Thyroid gland (tissue), 4 donors: ENCODE data around the gene TSC22D3.

Source experiments
- CTCF ChIP-seq, 6 experiments: fragments of 200-600 bp in 3 of 6; fragments of 450-650 bp in 3 of 6; sonication (generic) in 3 of 6; IDR thresholded peaks; one replicate each; pipeline ENCODE4 v1.5.1; 2016 to 2019; ENCODE audit warnings: antibody characterized with exemption in 6 of 6, mild to moderate bottlenecking in 2 of 6, inconsistent platforms in 1 of 6, moderate library complexity in 1 of 6
- POLR2A ChIP-seq, 2 donors: fragments of 450-650 bp; IDR thresholded peaks; one replicate each; pipeline ENCODE4 v1.6.1; 2017; ENCODE audit warnings: antibody characterized with exemption in 2 of 2, mild to moderate bottlenecking in 2 of 2, moderate library complexity in 1 of 2

GRCh38 chrX:107718156-107718621, 57.4 kb downstream of the TSC22D3 start:
- TF ChIP-seq POLR2A (IDR thresholded peaks at IDR 0.05) (no peak), CTCF (IDR thresholded peaks at IDR 0.05) (peak; percentile 46 to 88 (median 80))
